HCT116 (cell line): Measurements from ENCODE around the gene C5AR1. TPM values are rescaled to one million over a fixed set of nuclear protein-coding genes. Genes with fewer than 3 reads are reported as not detected.

ENCODE experiments used
- ATAC-seq: fragments of 200-7000 bp; cut with Tn5 transposase; 2 replicates; pipeline ENCODE4 v1.9.1; 2020; ENCODE audit warnings: mild to moderate bottlenecking, moderate library complexity
- BruUV-seq: library from RNA; stranded (reverse); fragments of 400-500 nt; replicated peaks from 2 replicates; lab custom pipeline; 2021; lab: Mats Ljungman, UMichigan
- CTCF ChIA-PET: fragments of 300-600 bp; sonication (Branson Sonifier 250); formaldehyde crosslinking; loops from one replicate; lab custom pipeline; 2021; ENCODE audit warnings: antibody characterized with exemption; lab: Charles Lee
- POLR2A ChIA-PET: fragments of 300-600, 350-600 bp; sonication (Branson Sonifier 250); formaldehyde crosslinking; loops from one replicate; lab custom pipeline; 2021; ENCODE audit warnings: antibody characterized with exemption; lab: Charles Lee
- RAD21 ChIA-PET, 2 experiments: fragments of 300-600 bp; sonication (Branson Sonifier 250); formaldehyde crosslinking; loops; one replicate each; lab custom pipeline; 2023; ENCODE audit warnings: low total read pairs in 2 of 2; ENCODE audit not compliant: uncharacterized antibody in 2 of 2, unreplicated experiment in 2 of 2, low non-redundant PET in 1 of 2; lab: Charles Lee
- DNase-seq: peaks from one replicate; pipeline ENCODE4 v3.0.0-alpha.2; 2010; ENCODE audit warnings: low read depth, low spot score
- H2AFZ ChIP-seq: fragments of 200-600 bp; shearing (Covaris generic), sonication (generic); 2 replicates; pipeline ENCODE4 v1.6.1; 2017; ENCODE audit warnings: low read depth, mixed run types, mixed read lengths, antibody characterized with exemption, low read length; ENCODE audit not compliant: poor library complexity, severe bottlenecking
- H3K27ac ChIP-seq: 2 replicates; pipeline ENCODE4 v1.5.1; 2012; ENCODE audit warnings: low read depth, low read length
- H3K27me3 ChIP-seq: fragments of 200-600 bp; sonication (generic); 2 replicates; pipeline ENCODE4 v1.6.1; 2016; ENCODE audit warnings: mixed run types, low read length, mixed read lengths; ENCODE audit not compliant: insufficient read depth
- H3K36me3 ChIP-seq, 2 experiments: fragments of 200-500 bp in 1 of 2; fragments of 200-600 bp in 1 of 2; sonication (Bioruptor generic) in 1 of 2; sonication (generic) in 1 of 2; 2 replicates each; pipeline versions ENCODE4 v1.5.1 to v1.6.1; 2014 to 2016; ENCODE audit warnings: low read length in 2 of 2, inconsistent platforms in 1 of 2, mixed read lengths in 1 of 2, mixed run types in 1 of 2; ENCODE audit not compliant: insufficient read depth in 2 of 2, control insufficient read depth in 1 of 2
- H3K4me1 ChIP-seq, 2 experiments: fragments of 200-600 bp in 1 of 2; sonication (generic) in 1 of 2; 2 replicates each; pipeline versions ENCODE4 v1.5.1 to v1.6.1; 2012 to 2017; ENCODE audit warnings: low read length in 2 of 2, inconsistent platforms in 1 of 2, mild to moderate bottlenecking in 1 of 2, mixed read lengths in 1 of 2, mixed run types in 1 of 2, moderate library complexity in 1 of 2; ENCODE audit not compliant: insufficient read depth in 2 of 2, control insufficient read depth in 1 of 2
- H3K4me2 ChIP-seq: fragments of 200-600 bp; sonication (generic); 2 replicates; pipeline ENCODE4 v1.6.1; 2017; ENCODE audit warnings: mixed run types, low read length, mixed read lengths
- H3K4me3 ChIP-seq, 2 experiments: fragments of 200-600 bp in 1 of 2; sonication (generic) in 1 of 2; replicated peaks in 1 of 2; 2 replicates each; pipeline ENCODE4 v1.5.1; 2011 to 2016; ENCODE audit warnings: low read length in 2 of 2, control low read depth in 1 of 2, low read depth in 1 of 2, mild to moderate bottlenecking in 1 of 2, mixed read lengths in 1 of 2, mixed run types in 1 of 2
- H3K79me2 ChIP-seq: fragments of 200-600 bp; sonication (generic); 2 replicates; pipeline ENCODE4 v1.6.1; 2017; ENCODE audit warnings: mild to moderate bottlenecking, mixed run types, low read length, moderate library complexity, mixed read lengths; ENCODE audit not compliant: insufficient read depth
- H3K9ac ChIP-seq: fragments of 200-600 bp; sonication (generic); 2 replicates; pipeline ENCODE4 v1.6.1; 2016; ENCODE audit warnings: low read length, mixed read lengths
- H3K9me2 ChIP-seq: fragments of 200-600 bp; sonication (generic), shearing (Covaris generic); 2 replicates; pipeline ENCODE4 v1.6.1; 2017; ENCODE audit warnings: mixed run types, mild to moderate bottlenecking, moderate library complexity; ENCODE audit not compliant: insufficient read depth
- H3K9me3 ChIP-seq, 2 experiments: fragments of 200-500 bp in 1 of 2; fragments of 200-600 bp in 1 of 2; sonication (Bioruptor generic) in 1 of 2; sonication (generic) in 1 of 2; 2 replicates each; pipeline ENCODE4 v1.6.1; 2014 to 2017; ENCODE audit warnings: low read length in 2 of 2, mixed read lengths in 2 of 2, inconsistent platforms in 1 of 2, low read depth in 1 of 2, mild to moderate bottlenecking in 1 of 2, mixed run types in 1 of 2, moderate library complexity in 1 of 2; ENCODE audit not compliant: control insufficient read depth in 1 of 2, insufficient read depth in 1 of 2
- H4K20me1 ChIP-seq: fragments of 200-600 bp; sonication (generic), shearing (Covaris generic); 2 replicates; pipeline ENCODE4 v1.6.1; 2017; ENCODE audit warnings: mixed run types, mild to moderate bottlenecking, moderate library complexity; ENCODE audit not compliant: insufficient read depth
- ATF3 ChIP-seq: IDR thresholded peaks from 2 replicates; pipeline ENCODE4 v1.6.1; 2012
- CEBPB ChIP-seq: IDR thresholded peaks from 2 replicates; pipeline ENCODE4 v1.6.1; 2012; ENCODE audit warnings: low read depth
- ELF1 ChIP-seq: IDR thresholded peaks from 2 replicates; pipeline ENCODE4 v1.6.1; 2012; ENCODE audit warnings: low read depth, borderline replicate concordance
- EZH2phosphoT487 ChIP-seq: fragments of 200-600 bp; IDR thresholded peaks from 2 replicates; pipeline ENCODE4 v1.6.1; 2018; ENCODE audit warnings: antibody characterized with exemption, borderline replicate concordance
- JUND ChIP-seq: IDR thresholded peaks from 2 replicates; pipeline ENCODE4 v1.6.1; 2012
- RAD21 ChIP-seq: IDR thresholded peaks from 2 replicates; pipeline ENCODE4 v1.6.1; 2012; ENCODE audit warnings: low read depth, mild to moderate bottlenecking
- REST ChIP-seq: IDR thresholded peaks from 2 replicates; pipeline ENCODE4 v1.6.1; 2012; ENCODE audit warnings: low read depth
- SP1 ChIP-seq: IDR thresholded peaks from 2 replicates; pipeline ENCODE4 v1.6.1; 2012; ENCODE audit warnings: low read depth
- TCF7L2 ChIP-seq: IDR thresholded peaks from 2 replicates; pipeline ENCODE4 v1.7.0; 2011; ENCODE audit warnings: borderline replicate concordance, inconsistent platforms; ENCODE audit not compliant: insufficient read depth, insufficient read length; ENCODE audit errors: extremely low read depth
- ZFX ChIP-seq: fragments of 450-650 bp; IDR thresholded peaks from 2 replicates; pipeline ENCODE4 v1.6.1; 2017
- intact Hi-C: fragments of 100-400 bp; cut with micrococcal nuclease; formaldehyde crosslinking; loops from 2 replicates; pipeline ENCODE4 v1.10.0; 2022
- total RNA-seq: library from RNA; stranded (reverse); gene quantifications from one replicate; pipeline ENCODE4 v1.2.1, GENCODE V29; 2021; ENCODE audit not compliant: unreplicated experiment
- TF ChIP-seq, protein P1 (sequence below): IDR thresholded peaks from 2 replicates; pipeline ENCODE4 v1.6.1; 2012
- TF ChIP-seq, protein P2 (sequence below), 3 experiments: fragments of 200-600 bp in 1 of 3; sonication (generic) in 1 of 3; IDR thresholded peaks in 2 of 3; conservative IDR thresholded peaks in 1 of 3; 2 replicates each; pipeline ENCODE4 v1.5.1; 2012 to 2017; ENCODE audit warnings: low read depth in 2 of 3, low read length in 2 of 3, antibody characterized with exemption in 1 of 3, borderline replicate concordance in 1 of 3, control low read depth in 1 of 3, mild to moderate bottlenecking in 1 of 3, mixed read lengths in 1 of 3, mixed run types in 1 of 3, moderate library complexity in 1 of 3; ENCODE audit not compliant: insufficient read depth in 1 of 3

Gene C5AR1
- total RNA-seq, 1 experiment from 2014 or later, result 6.5 TPM

DNA sequence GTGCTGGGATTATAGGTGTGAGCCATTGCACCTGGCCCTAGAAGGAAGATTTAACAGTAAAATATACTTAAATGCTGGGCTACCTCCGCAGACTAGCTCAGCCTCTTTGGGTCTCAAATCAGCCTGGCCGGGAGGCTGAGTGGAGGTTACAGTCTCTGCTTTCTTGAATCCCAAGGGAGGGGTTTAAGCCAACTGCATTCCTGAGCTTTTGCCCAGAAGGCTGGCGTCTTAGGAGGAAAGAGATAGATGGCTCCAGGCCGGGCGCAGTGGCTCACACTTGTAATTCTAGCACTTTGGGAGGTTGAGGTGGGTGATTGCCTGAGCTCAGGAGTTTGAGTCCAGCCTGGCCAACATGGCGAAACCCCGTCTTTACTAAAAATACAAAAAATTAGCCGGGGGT, 623 bp upstream of the C5AR1 start (continued):
- no peak for TF ChIP-seq RAD21
- TF ChIP-seq, protein P1, sequence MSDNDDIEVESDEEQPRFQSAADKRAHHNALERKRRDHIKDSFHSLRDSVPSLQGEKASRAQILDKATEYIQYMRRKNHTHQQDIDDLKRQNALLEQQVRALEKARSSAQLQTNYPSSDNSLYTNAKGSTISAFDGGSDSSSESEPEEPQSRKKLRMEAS, result no peak

GRCh38 chr19:47310323-47310722, 662 bp downstream of the C5AR1 start:
- H3K9me3 ChIP-seq, result no peaks in the 10 kb centered on the region
- H4K20me1 ChIP-seq, result no peaks in the 10 kb centered on the region
- ATAC-seq (no peak), DNase-seq (no peak)
- no peak overlapping the region for H3K27ac ChIP-seq
- H3K36me3 ChIP-seq, result no peaks in the 10 kb centered on the region
- ChIA-PET CTCF (no interaction called here), POLR2A (no interaction called here), RAD21 (no interaction called here)
- no peaks in the 10 kb centered on the region for H3K9me2 ChIP-seq
- intact Hi-C loops, result no loop called here
- H3K27me3 ChIP-seq, result no peaks in the 10 kb centered on the region
- H3K4me3 ChIP-seq, result no peak overlapping the region
- no peak overlapping the region for H3K9ac ChIP-seq
- BruUV-seq, result no TSS peak
- peaks cover 18 to 43% of the 10 kb centered on the region in 2 experiments for H3K4me1 ChIP-seq
- H2AFZ ChIP-seq, result no peak overlapping the region
- no peaks in the 10 kb centered on the region for H3K79me2 ChIP-seq
- TF ChIP-seq CEBPB (no peak), REST (no peak), TCF7L2 (no peak), JUND (no peak), RAD21 (no peak), ZFX (no peak), EZH2phosphoT487 (no peak), ELF1 (no peak), SP1 (no peak), ATF3 (no peak)
- TF ChIP-seq, protein P1, result no peak
- TF ChIP-seq, protein P2, sequence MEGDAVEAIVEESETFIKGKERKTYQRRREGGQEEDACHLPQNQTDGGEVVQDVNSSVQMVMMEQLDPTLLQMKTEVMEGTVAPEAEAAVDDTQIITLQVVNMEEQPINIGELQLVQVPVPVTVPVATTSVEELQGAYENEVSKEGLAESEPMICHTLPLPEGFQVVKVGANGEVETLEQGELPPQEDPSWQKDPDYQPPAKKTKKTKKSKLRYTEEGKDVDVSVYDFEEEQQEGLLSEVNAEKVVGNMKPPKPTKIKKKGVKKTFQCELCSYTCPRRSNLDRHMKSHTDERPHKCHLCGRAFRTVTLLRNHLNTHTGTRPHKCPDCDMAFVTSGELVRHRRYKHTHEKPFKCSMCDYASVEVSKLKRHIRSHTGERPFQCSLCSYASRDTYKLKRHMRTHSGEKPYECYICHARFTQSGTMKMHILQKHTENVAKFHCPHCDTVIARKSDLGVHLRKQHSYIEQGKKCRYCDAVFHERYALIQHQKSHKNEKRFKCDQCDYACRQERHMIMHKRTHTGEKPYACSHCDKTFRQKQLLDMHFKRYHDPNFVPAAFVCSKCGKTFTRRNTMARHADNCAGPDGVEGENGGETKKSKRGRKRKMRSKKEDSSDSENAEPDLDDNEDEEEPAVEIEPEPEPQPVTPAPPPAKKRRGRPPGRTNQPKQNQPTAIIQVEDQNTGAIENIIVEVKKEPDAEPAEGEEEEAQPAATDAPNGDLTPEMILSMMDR (IDR thresholded peaks at IDR 0.05 in 2 of 3, conservative IDR thresholded peaks at IDR 0.05 in 1 of 3; ENCODE audit: borderline replicate concordance in 1 of 3, insufficient read depth in 1 of 3, low read depth in 2 of 3, low read length in 2 of 3), result no peak
- no peak overlapping the region for H3K4me2 ChIP-seq
